Gastrocnemius medialis (tissue), 4 donors: ENCODE data around the gene ALDH1B1. TPM values are rescaled to one million over a fixed set of nuclear protein-coding genes. Genes with fewer than 3 reads are reported as not detected.
"Not testable (repeated sequence)": the region's sequence is repeated elsewhere in the genome, so short reads cannot be mapped to it uniquely, and the experiment has no call there.

Source experiments
- ATAC-seq, 2 donors: fragments of 150-250 bp; one replicate each; pipeline ENCODE4 v1.9.1; 2016
- DNase-seq, 2 donors: peaks; one replicate each; pipeline ENCODE4 v3.0.0-alpha.2; 2019
- H3K27ac ChIP-seq, 4 donors: fragments of 200-600 bp; sonication (generic); 1 replicate in 1 of 4; 2 replicates in 3 of 4; pipeline ENCODE4 v1.5.1; 2016 to 2018; ENCODE audit warnings: mild to moderate bottlenecking in 2 of 4, moderate library complexity in 1 of 4
- H3K27me3 ChIP-seq, 3 donors: fragments of 200-600 bp; sonication (generic) in 2 of 3; 1 replicate in 1 of 3; 2 replicates in 2 of 3; pipeline versions ENCODE4 v1.5.1 to v1.6.0; 2016 to 2019; ENCODE audit warnings: mild to moderate bottlenecking in 1 of 3, moderate library complexity in 1 of 3
- H3K36me3 ChIP-seq, 2 donors: fragments of 200-600 bp; sonication (generic) in 1 of 2; one replicate each; pipeline ENCODE4 v1.5.1; 2017 to 2018
- H3K4me1 ChIP-seq, 2 donors: fragments of 200-600 bp; sonication (generic) in 1 of 2; one replicate each; pipeline ENCODE4 v1.5.1; 2016 to 2017; ENCODE audit warnings: mild to moderate bottlenecking in 2 of 2
- H3K4me3 ChIP-seq, 4 donors: fragments of 200-600 bp; sonication (generic) in 3 of 4; 1 replicate in 1 of 4; 2 replicates in 3 of 4; pipeline ENCODE4 v1.5.1; 2016 to 2019; ENCODE audit warnings: mild to moderate bottlenecking in 2 of 4
- H3K9me3 ChIP-seq, 3 donors: fragments of 200-600 bp; sonication (generic) in 2 of 3; 1 replicate in 1 of 3; 2 replicates in 2 of 3; pipeline ENCODE4 v1.5.1; 2016 to 2019
- POLR2A ChIP-seq, 2 donors: fragments of 450-650 bp; IDR thresholded peaks; one replicate each; pipeline ENCODE4 v1.6.1; 2017; ENCODE audit warnings: antibody characterized with exemption in 2 of 2, mild to moderate bottlenecking in 2 of 2, moderate library complexity in 2 of 2
- in situ Hi-C, 4 donors: fragments of 200-750 bp; cut with MboI; loops; one replicate each; pipeline versions ENCODE4 v1.15.0 to v1.8.0; 2017; ENCODE audit warnings: low sequenced_read_pairs in 4 of 4
- intact Hi-C: fragments of 100-400 bp; cut with DNase I; formaldehyde crosslinking; loops from one replicate; pipeline ENCODE4 v1.15.1; 2023; ENCODE audit warnings: low total_unique reads
- total RNA-seq, 4 donors: library from RNA; depleted of rRNA; stranded (reverse); fragments of >200 nt; gene quantifications; one replicate each; pipeline versions ENCODE4 v1.1.0 to v1.2.3, GENCODE V29; 2016
- TF ChIP-seq, protein P1 (sequence below), 5 experiments: fragments of 450-650 bp in 3 of 5; fragments of 200-600 bp in 2 of 5; sonication (generic) in 2 of 5; IDR thresholded peaks in 4 of 5; conservative IDR thresholded peaks in 1 of 5; 1 replicate in 4 of 5; 2 replicates in 1 of 5; pipeline ENCODE4 v1.5.1; 2016 to 2019; ENCODE audit warnings: antibody characterized with exemption in 5 of 5, mild to moderate bottlenecking in 3 of 5, moderate library complexity in 3 of 5

ALDH1B1 gene
- total RNA-seq, 4 donors from 2014 or later, result 21.0 to 50.9 (median 36.0) TPM

DNA sequence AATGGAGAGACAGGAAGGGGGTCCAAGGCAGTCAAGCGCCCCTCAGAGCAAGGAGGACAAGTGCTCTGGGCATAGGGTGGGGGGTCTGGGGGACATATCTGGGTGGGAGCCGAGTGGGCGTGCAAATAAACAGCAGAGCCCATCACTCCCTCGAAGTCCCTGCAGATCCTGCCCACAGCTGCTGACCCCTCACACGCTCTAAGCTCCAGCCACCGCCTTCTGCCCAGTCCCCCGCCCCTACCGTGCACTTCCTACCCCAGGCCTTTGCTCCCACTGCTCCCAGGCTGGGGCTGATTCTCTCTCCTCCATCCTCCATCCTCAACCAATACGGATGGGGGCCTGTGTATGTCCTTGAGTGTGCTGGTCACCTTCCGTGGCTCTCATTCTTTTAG lies 16.9 kb upstream of the ALDH1B1 start:
- TF ChIP-seq, protein P1, sequence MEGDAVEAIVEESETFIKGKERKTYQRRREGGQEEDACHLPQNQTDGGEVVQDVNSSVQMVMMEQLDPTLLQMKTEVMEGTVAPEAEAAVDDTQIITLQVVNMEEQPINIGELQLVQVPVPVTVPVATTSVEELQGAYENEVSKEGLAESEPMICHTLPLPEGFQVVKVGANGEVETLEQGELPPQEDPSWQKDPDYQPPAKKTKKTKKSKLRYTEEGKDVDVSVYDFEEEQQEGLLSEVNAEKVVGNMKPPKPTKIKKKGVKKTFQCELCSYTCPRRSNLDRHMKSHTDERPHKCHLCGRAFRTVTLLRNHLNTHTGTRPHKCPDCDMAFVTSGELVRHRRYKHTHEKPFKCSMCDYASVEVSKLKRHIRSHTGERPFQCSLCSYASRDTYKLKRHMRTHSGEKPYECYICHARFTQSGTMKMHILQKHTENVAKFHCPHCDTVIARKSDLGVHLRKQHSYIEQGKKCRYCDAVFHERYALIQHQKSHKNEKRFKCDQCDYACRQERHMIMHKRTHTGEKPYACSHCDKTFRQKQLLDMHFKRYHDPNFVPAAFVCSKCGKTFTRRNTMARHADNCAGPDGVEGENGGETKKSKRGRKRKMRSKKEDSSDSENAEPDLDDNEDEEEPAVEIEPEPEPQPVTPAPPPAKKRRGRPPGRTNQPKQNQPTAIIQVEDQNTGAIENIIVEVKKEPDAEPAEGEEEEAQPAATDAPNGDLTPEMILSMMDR (IDR thresholded peaks at IDR 0.05 in 4 of 5, conservative IDR thresholded peaks at IDR 0.05 in 1 of 5), result no peak
- no peak for TF ChIP-seq POLR2A (IDR thresholded peaks at IDR 0.05)
- Histone ChIP-seq H3K27me3 (no peaks in the 10 kb centered on the region), H3K27ac (no peak overlapping the region), H3K9me3 (no peaks in the 10 kb centered on the region), H3K4me1 (peaks cover 11 to 19% of the 10 kb centered on the region in 2 donors), H3K36me3 (no peaks in the 10 kb centered on the region), H3K4me3 (no peak overlapping the region)
- in situ Hi-C loops (loop anchor here in 2 of 4 donors (10.0 to 25.0 kb wide), 2 partner anchors 291 to 788 kb away; partner anchors contain the start of genes FBXO10 (in 1 of the 2) and TOMM5 (in 1 of the 2)), intact Hi-C loops (no loop called here)
- no peak for ATAC-seq
- no peak for DNase-seq

DNA sequence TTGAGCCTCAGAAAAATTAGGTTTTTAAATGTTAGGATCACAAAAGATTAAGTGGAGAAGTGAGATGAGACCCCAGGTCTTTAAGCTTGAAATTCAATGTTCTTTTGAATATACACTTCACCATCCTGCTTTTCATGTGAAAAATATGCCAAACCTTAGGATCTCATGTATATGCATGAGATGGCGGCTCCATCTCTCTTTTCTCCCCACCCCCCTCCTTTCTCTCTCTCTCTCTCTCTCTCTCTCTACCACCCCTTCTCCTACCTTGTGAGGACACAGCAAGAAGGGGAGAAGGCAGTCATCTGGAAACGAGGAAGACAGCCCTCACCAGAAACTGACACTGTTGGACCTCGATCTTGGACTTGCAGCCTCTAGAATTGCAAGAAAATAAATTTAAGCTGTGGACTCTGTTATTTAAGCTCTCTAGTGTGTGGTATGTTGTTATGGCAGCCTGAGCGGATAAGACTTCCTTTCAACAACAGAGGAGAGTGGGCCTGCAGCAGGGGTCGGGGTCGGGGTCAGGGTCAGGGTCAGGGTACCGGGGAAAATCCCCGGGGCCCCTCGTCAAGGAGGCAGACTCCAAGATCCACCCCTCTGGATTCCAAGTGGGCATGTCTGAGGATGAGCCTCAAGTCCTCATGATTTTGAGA lies 16.4 kb upstream of the ALDH1B1 start:
- ATAC-seq, result no peak
- Histone ChIP-seq H3K4me1 (peaks cover 16 to 23% of the 10 kb centered on the region in 2 donors), H3K4me3 (no peak overlapping the region), H3K9me3 (no peaks in the 10 kb centered on the region), H3K27me3 (no peaks in the 10 kb centered on the region), H3K27ac (no peak overlapping the region), H3K36me3 (no peaks in the 10 kb centered on the region)
- TF ChIP-seq, protein P1 (IDR thresholded peaks at IDR 0.05 in 4 of 5, conservative IDR thresholded peaks at IDR 0.05 in 1 of 5), result no peak
- TF ChIP-seq POLR2A (IDR thresholded peaks at IDR 0.05), result no peak
- in situ Hi-C loops, result loop anchor here in 2 of 4 donors (10.0 to 25.0 kb wide), 2 partner anchors 291 to 789 kb away; partner anchors contain the start of genes FBXO10 (in 1 of the 2) and TOMM5 (in 1 of the 2)
- intact Hi-C loops, result no loop called here
- no peak for DNase-seq

DNA sequence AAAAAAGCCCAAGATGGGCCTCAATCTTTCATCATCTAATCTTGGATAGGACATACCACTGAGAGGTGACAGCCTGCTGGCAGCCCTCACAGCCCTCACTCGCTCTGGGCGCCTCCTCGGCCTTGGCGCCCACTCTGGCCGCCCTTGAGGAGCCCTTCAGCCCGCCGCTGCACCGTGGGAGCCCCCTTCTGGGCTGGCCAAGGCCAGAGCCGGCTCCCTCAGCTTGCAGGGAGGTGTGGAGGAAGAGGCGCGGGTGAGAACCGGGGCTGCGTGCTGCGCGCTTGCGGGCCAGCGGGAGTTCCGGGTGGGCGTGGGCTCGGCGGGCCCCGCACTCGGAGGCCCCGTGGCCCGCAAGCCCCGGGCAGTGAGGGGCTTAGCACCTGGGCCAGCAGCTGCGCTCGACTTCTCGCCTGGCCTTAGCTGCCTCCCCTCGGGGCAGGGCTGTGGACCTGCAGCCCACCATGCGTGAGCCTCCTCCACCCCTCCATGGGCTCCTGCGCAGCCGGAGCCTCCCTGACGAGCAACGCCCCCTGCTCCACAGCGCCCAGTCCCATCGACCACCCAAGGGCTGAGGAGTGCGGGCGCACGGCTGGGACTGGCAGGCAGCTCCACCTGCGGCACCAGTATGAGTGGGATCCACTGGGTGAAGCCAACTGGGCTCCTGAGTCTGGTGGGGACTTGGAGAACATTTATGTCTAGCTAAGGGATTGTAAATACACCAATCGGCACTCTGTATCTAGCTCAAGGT lies 15.0 kb upstream of the ALDH1B1 start:
- H3K4me1 ChIP-seq, result peaks cover 26 to 30% of the 10 kb centered on the region in 2 donors
- not testable (repeated sequence) for ATAC-seq, H3K9me3 ChIP-seq, H3K4me3 ChIP-seq, DNase-seq, H3K27ac ChIP-seq, H3K27me3 ChIP-seq, H3K36me3 ChIP-seq
- intact Hi-C loops, result loop anchor here (2.0 kb wide), 1 partner anchor 15 kb away; the partner anchor contains the start of gene ALDH1B1
- in situ Hi-C loops, result loop anchor here in 2 of 4 donors (10.0 to 25.0 kb wide), 2 partner anchors 293 to 790 kb away; partner anchors contain the start of genes FBXO10 (in 1 of the 2) and TOMM5 (in 1 of the 2)

DNA sequence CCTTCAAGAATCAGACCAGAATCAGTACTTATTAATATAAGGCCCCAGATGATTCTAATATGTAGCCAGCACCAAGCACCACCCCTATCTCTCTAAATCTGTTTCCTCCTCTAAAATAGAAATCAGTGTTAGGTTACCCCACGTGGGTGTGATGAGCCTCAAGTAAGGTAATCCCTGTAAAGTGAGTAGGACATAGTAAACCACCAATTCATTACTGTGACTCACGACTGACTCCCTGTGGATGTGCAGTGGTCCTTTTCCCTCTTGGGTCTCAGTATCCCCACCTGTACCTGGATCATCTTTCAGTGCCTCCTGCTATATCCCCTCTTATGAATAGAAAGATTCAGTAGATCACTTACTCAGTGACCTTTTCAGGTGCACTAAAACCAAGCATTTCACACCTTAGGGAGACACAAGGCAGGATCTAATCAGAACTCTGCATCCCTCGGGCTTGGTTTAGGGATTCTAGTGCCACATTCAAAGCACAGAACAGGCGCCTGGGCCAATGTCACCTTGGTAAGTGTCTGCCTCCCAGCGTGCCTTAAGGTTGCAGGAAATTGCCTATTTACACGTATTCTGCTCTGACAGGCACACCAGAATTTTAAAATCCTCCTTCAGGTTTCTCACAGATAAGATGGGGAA lies 12.2 kb upstream of the ALDH1B1 start:
- TF ChIP-seq POLR2A (IDR thresholded peaks at IDR 0.05), result peak in 1 of 2 donors; percentile 38
- TF ChIP-seq, protein P1 (IDR thresholded peaks at IDR 0.05 in 4 of 5, conservative IDR thresholded peaks at IDR 0.05 in 1 of 5), result peak in 4 of 5 experiments; percentile 23 to 42 (median 30)
- H3K36me3 ChIP-seq, result no peaks in the 10 kb centered on the region
- peak; percentile 48 to 64 for DNase-seq
- peaks cover 0 to 4% (median 4%) of the 10 kb centered on the region in 3 donors for H3K9me3 ChIP-seq
- no peak overlapping the region for H3K4me3 ChIP-seq
- H3K27ac ChIP-seq, result peak overlapping the region; percentile 82 to 94 (median 90)
- H3K27me3 ChIP-seq, result no peaks in the 10 kb centered on the region
- H3K4me1 ChIP-seq, result peaks cover 30% of the 10 kb centered on the region in 2 donors
- intact Hi-C loops (loop anchor here (1.0 to 10.0 kb wide), 4 partner anchors 363 to 896 kb away; partner anchors contain the start of genes FBXO10 and POLR1E), in situ Hi-C loops (loop anchor here in 1 of 4 donors (10.0 to 25.0 kb wide), 2 partner anchors 306 to 793 kb away; partner anchors contain the start of genes FBXO10 and TOMM5)
- peak; percentile 94 for ATAC-seq
